Fibroblast of villous mesenchyme (primary cell): ENCODE data around the gene DHODH. TPM values are rescaled to one million over a fixed set of nuclear protein-coding genes. Genes with fewer than 3 reads are reported as not detected.
A peak's percentile ranks its signal among the peaks of the same experiment; 100 is the strongest.

ENCODE experiments used
- DNase-seq: peaks from one replicate; pipeline ENCODE4 v3.0.0-alpha.2; 2010; ENCODE audit warnings: low read depth
- H3K4me3 ChIP-seq: 2 replicates; pipeline ENCODE4 v1.5.1; 2011; ENCODE audit warnings: low read depth, mild to moderate bottlenecking, low read length
- total RNA-seq: library from RNA; depleted of rRNA; stranded (reverse); fragments of >200 nt; gene quantifications from 2 replicates; pipeline ENCODE4 v1.2.3, GENCODE V29; 2012
- TF ChIP-seq, protein P1 (sequence below): IDR thresholded peaks from 2 replicates; pipeline ENCODE4 v1.5.1; 2012; ENCODE audit warnings: low read depth, mild to moderate bottlenecking, low read length; ENCODE audit not compliant: insufficient read depth

Gene DHODH
- total RNA-seq, 1 donor = 3.5 TPM

DNA sequence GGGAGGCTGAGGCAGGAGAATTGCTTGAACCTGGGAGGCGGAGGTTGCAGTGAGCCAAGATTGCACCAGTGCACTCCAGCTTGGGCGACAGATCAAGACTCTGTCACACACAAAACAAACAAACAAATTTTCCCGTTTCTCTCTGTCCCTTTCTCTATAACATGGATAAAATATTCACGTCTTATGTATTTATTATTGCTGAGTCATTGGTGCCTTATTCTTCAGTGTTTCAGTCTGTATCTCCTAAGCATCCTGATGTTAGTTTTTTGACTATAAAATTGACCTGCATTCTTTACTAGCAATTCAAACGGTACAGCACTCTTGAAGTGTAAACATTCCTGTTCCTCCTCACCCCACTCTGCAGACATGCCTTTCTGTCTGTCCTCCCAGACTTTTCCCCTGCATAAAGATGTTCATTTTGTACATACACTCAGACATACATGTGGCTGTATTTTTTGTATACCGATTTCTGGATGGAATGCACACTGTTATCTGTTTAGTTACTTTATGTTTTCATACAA lies 16.4 kb downstream of the DHODH start:
- no peak overlapping the region for H3K4me3 ChIP-seq
- DNase-seq = peak; percentile 3
- TF ChIP-seq, protein P1, sequence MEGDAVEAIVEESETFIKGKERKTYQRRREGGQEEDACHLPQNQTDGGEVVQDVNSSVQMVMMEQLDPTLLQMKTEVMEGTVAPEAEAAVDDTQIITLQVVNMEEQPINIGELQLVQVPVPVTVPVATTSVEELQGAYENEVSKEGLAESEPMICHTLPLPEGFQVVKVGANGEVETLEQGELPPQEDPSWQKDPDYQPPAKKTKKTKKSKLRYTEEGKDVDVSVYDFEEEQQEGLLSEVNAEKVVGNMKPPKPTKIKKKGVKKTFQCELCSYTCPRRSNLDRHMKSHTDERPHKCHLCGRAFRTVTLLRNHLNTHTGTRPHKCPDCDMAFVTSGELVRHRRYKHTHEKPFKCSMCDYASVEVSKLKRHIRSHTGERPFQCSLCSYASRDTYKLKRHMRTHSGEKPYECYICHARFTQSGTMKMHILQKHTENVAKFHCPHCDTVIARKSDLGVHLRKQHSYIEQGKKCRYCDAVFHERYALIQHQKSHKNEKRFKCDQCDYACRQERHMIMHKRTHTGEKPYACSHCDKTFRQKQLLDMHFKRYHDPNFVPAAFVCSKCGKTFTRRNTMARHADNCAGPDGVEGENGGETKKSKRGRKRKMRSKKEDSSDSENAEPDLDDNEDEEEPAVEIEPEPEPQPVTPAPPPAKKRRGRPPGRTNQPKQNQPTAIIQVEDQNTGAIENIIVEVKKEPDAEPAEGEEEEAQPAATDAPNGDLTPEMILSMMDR = no peak

DNA sequence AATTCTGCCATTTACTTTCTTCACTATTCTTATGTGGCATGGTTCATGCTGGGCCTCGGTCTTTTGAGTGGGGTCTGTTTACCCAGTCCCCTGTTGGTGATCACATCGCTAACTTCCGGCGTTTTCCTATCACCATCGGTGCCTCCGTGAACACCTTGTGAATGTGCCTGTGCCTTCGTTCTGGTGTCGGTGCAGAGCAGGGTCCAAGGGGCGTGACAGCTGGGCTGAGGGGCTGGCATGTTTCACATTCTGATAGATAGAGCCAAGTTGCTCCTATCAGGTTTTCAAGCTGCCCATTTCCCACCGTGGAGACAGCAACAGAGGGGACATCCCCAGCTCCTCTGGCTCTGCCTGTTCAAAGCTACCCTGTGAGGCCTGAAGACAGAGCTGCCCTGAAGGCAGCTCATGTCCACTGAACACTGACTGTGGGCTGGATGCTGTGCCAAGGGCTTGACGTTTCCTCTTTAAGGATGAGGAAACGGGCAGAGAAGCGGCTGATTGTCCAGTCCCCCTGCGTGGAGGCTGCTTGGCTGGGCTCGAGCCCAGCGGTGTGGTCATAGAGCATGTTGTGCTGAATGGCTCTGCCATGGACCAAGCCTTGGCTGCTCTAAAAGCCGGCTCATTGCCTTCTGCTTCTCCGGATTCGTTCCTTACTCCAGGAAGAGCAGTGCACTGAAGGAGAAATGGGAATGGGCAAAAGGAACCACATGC lies 17.0 kb downstream of the DHODH start:
- DNase-seq = no peak
- H3K4me3 ChIP-seq = no peak overlapping the region
- TF ChIP-seq, protein P1 = no peak

DNA sequence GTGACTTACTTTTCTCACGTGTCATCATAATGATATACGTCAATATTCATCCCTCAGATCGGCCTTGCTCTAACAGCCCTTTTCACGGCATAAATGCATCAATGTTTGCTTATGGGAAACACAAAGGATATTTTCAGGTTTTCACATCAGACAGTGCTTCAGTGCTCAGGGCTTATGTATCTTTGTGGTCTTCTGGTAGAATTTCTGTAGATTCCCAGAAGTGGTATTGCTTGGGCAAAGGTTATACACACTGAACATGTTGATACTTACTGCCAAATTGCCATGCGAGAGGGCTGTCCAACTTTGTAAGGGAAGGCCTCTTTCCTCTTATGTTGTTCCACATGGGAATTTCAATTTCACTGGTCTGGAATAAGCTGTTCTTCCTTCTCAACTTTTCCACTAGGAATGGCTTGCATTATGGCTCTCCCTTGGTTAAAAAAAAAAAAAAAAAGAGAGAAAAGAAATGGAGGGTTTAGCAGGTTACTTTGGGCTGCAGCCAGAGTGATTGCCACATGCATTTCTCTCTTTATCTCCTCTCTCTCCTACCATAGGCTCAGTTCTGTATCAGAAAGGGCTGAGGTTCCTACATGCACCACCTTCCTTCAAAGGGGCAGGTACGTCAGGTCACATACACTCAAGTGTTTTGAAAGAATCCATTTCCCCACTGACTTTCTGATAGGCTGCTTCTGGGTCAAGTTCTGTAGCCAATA lies 19.3 kb downstream of the DHODH start:
- TF ChIP-seq, protein P1 = no peak
- no peak overlapping the region for H3K4me3 ChIP-seq
- DNase-seq = no peak

DNA sequence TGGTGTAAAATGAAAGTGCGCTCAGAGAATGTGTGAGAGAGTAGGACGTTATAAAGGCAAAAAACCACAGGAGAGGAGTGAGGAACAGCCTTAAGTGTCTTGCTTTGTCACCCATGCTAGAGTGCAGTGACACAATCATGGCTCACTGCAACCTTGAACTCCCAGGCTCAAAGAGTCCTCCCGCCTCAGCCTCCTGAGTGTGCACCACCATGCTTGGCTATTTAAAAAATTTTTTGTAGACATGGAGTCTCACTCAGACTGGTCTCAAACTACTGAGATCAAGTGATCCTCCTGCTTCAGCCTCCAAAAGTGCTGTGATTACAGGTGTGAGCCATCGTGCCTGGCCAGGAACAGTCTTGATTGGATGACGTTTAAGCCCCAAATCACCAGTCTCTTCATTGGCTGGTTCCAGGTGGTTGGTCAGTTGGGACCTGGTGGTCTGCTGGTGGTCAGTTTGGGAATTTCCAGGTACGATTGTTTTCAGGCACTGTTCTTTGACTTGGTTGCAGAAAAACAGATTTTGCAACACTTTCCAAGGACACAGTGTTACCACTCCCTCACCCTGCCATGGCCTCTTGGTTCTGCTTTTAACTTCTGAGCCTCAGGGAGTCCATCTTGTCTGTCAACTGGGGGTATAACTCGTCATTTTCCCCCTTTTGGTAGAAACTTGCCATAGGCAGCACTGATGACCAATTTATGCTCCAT lies 21.2 kb downstream of the DHODH start:
- TF ChIP-seq, protein P1 = no peak
- H3K4me3 ChIP-seq = no peak overlapping the region
- DNase-seq = no peak

DNA sequence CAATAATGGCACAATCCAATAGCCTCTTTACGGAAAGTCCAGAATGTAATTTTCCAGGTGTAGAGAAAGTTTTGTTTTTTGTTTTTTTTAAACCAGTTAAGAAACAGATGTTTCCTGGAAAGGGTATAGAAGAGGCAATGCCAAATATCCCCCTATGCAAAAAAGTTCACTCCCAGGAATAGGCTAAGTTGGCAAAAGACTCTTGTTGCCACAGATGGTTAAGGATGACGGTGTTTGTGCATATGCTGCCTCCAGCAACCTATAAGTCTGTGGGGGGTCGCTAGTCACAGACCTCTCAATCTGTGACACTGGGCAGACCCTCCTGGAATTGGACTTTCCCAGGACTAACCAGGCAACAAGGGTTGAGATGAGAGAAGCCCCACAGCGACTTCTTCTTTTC lies 24.9 kb downstream of the DHODH start:
- TF ChIP-seq, protein P1 = no peak
- no peak overlapping the region for H3K4me3 ChIP-seq
- no peak for DNase-seq

DNA sequence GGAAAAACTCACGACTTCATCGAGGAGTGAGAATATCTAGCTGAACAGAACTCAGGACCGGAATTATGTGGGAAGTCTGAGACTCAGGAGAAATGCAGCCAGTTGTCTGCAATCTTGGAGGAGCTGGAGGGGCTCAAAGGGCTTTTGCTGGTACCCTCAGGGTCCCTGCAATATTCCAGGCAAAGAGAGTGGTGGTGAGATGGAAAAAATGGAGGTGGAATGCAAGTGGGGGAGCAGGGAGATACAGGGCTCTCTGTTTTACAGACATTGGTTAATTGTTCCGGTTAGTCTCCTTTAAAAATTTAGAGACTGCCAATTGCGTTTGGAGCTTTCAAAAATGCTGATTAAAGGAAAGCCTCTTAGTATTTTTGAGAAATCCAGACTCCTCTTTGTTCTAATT lies 27.6 kb downstream of the DHODH start:
- no peak overlapping the region for H3K4me3 ChIP-seq
- TF ChIP-seq, protein P1 = no peak
- no peak for DNase-seq
